Body of pancreas (tissue), 4 donors: Measurements from ENCODE around the gene SMC3. TPM values are rescaled to one million over a fixed set of nuclear protein-coding genes. Genes with fewer than 3 reads are reported as not detected.

Experiments
- ATAC-seq: fragments of 150-250 bp; one replicate; pipeline ENCODE4 v1.9.1; 2016
- DNase-seq, 4 donors: peaks; one replicate each; pipeline ENCODE4 v3.0.0-alpha.2; 2019
- H3K27ac ChIP-seq, 4 donors: fragments of 200-600 bp; sonication (generic); 1 replicate in 3 of 4; 2 replicates in 1 of 4; pipeline versions ENCODE4 v1.5.1 to v1.6.1; 2016 to 2019; ENCODE audit warnings: mild to moderate bottlenecking in 1 of 4, mixed read lengths in 1 of 4, moderate library complexity in 1 of 4
- H3K27me3 ChIP-seq, 2 donors: fragments of 200-600 bp; sonication (generic); one replicate each; pipeline ENCODE4 v1.6.0; 2016; ENCODE audit warnings: mild to moderate bottlenecking in 1 of 2
- H3K36me3 ChIP-seq, 2 donors: fragments of 200-600 bp; sonication (generic); replicated peaks in 1 of 2; 2 replicates each; pipeline ENCODE4 v1.5.1; 2016; ENCODE audit warnings: low read depth in 2 of 2; ENCODE audit not compliant: insufficient read depth in 1 of 2
- H3K4me1 ChIP-seq: fragments of 200-600 bp; sonication (generic); one replicate; pipeline ENCODE4 v1.6.0; 2016
- H3K4me3 ChIP-seq, 2 donors: fragments of 200-600 bp; sonication (generic); 1 replicate in 1 of 2; 2 replicates in 1 of 2; pipeline ENCODE4 v1.5.1; 2016 to 2019
- H3K9me3 ChIP-seq, 3 donors: fragments of 200-600 bp; sonication (generic); 1 replicate in 2 of 3; 2 replicates in 1 of 3; pipeline ENCODE4 v1.5.1; 2016
- POLR2A ChIP-seq, 3 donors: fragments of 450-650 bp; IDR thresholded peaks; one replicate each; pipeline ENCODE4 v1.6.1; 2016; ENCODE audit warnings: antibody characterized with exemption in 3 of 3, mild to moderate bottlenecking in 2 of 3
- WGBS, 2 donors: methylation state at CpG; one replicate each; pipeline ENCODE4 v1.1.5; 2017; 5-methylcytosine and 5-hydroxymethylcytosine counted together
- intact Hi-C: fragments of 100-400 bp; cut with DNase I; formaldehyde crosslinking; loops from one replicate; pipeline ENCODE4 v1.15.1; 2023
- total RNA-seq, 2 donors: library from RNA; depleted of rRNA; stranded (reverse); fragments of >200 nt; gene quantifications; one replicate each; pipeline ENCODE4 v1.1.0, GENCODE V29; 2016
- TF ChIP-seq, protein P1 (sequence below), 7 experiments: fragments of 450-650 bp in 4 of 7; fragments of 200-600 bp in 3 of 7; sonication (generic) in 3 of 7; IDR thresholded peaks; one replicate each; pipeline ENCODE4 v1.5.1; 2016 to 2019; ENCODE audit warnings: antibody characterized with exemption in 7 of 7

Gene SMC3
- total RNA-seq, 2 donors from 2014 or later: 18.4 to 22.1 TPM

DNA sequence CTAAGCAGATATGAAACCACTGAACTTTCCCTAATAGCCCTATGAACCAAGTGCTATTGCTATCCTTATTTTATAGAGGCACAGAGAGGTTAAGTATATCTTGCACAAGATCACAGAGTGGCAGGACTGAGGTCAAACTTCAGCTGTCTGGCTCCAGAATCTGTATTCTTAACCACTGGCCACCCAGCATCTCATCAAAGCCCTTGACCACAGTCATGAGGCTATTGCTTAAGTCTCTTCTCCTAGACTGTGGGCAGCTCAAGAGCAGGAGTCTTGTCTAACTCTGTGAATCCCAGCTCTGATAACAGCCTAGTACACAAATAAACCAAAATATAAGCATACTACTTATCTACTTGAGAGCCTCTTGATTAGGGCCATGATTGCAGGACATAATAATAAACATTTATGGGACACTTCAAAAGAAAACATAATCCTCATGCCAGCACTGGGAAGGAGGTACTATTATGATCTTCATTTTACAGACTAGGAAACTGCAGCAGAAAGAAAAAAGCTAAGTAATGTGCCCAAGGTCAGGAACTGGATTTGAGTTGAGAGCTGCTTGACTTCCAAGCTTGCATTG lies 22.4 kb upstream of the SMC3 start:
- Histone ChIP-seq H3K27ac (no peak overlapping the region), H3K36me3 (no peaks in the 10 kb centered on the region), H3K9me3 (no peaks in the 10 kb centered on the region), H3K4me1 (no peaks in the 10 kb centered on the region), H3K4me3 (no peak overlapping the region), H3K27me3 (no peaks in the 10 kb centered on the region)
- TF ChIP-seq, protein P1, sequence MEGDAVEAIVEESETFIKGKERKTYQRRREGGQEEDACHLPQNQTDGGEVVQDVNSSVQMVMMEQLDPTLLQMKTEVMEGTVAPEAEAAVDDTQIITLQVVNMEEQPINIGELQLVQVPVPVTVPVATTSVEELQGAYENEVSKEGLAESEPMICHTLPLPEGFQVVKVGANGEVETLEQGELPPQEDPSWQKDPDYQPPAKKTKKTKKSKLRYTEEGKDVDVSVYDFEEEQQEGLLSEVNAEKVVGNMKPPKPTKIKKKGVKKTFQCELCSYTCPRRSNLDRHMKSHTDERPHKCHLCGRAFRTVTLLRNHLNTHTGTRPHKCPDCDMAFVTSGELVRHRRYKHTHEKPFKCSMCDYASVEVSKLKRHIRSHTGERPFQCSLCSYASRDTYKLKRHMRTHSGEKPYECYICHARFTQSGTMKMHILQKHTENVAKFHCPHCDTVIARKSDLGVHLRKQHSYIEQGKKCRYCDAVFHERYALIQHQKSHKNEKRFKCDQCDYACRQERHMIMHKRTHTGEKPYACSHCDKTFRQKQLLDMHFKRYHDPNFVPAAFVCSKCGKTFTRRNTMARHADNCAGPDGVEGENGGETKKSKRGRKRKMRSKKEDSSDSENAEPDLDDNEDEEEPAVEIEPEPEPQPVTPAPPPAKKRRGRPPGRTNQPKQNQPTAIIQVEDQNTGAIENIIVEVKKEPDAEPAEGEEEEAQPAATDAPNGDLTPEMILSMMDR (IDR thresholded peaks at IDR 0.05): no peak
- no peak for TF ChIP-seq POLR2A (IDR thresholded peaks at IDR 0.05)
- intact Hi-C loops: loop anchor here (5.0 to 10.0 kb wide), 2 partner anchors 190 to 228 kb away; no protein-coding TSS in a partner anchor
- DNase-seq: no peak
- ATAC-seq: no peak

DNA sequence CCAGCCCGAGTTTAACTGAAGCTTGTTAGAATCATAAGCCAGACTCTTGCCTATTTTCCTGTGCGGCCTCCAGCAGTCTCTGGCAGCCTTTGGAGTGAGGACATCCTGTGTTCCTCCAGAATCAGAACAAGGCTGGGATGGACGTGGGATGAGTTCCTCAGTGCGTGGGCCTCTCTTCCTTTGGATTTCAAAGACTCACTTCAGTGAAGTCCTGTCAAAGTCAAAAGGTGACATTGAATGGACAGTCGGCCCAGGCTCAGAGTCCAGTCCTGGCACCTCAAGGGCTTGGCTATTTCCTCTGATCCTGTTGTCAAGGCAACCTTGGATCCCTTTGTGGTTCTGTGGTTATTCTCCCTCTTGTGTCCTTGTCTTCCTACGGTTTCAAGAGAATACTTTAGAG lies 21.4 kb upstream of the SMC3 start:
- 68 to 72% methylated on average over 6 of the region's 6 CpGs for whole genome bisulfite sequencing, 2 donors
- H3K27ac ChIP-seq: no peak overlapping the region
- intact Hi-C loops: loop anchor here (10.0 kb wide), 1 partner anchor 191 kb away; no protein-coding TSS in a partner anchor

DNA sequence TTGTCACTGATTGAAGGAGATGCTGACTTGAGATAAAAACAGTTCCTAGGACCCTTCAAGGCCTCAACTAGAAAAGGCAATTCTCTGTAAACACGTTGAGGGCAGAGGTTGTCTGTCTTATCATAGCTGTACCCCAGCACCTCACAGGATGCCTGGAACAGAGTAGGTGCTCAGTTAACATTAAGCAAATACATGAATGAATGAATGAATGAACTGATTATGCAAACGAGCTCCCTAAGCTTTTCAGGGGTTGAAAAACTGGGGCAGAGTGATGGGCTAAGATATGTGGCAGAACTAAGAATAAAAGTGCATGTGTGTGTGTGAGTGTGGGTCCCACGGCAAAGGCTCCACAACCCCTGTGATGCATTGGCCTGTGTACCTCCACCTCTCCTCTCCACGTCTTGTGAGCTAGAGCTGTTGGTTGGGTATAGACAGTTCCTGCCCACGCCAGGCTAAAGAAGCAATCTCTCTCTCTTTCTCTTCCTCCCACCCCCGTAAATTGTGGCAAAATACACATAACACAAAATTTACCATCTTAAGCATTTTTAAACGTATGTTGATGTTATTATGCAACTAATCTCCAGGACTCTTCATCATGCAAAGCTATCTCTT lies 20.9 kb upstream of the SMC3 start:
- H3K27ac ChIP-seq: no peak overlapping the region
- DNase-seq: no peak
- H3K36me3 ChIP-seq: no peaks in the 10 kb centered on the region
- intact Hi-C loops: loop anchor here (10.0 kb wide), 1 partner anchor 192 kb away; no protein-coding TSS in a partner anchor
- WGBS, 2 donors: 48 to 49% methylated on average over 7 of the region's 7 CpGs
- no peaks in the 10 kb centered on the region for H3K4me1 ChIP-seq
- no peak for ATAC-seq
- H3K9me3 ChIP-seq: no peaks in the 10 kb centered on the region
- no peak overlapping the region for H3K4me3 ChIP-seq
- H3K27me3 ChIP-seq: no peaks in the 10 kb centered on the region
- TF ChIP-seq POLR2A (IDR thresholded peaks at IDR 0.05): no peak
- TF ChIP-seq, protein P1 (IDR thresholded peaks at IDR 0.05): no peak

More for the DNA sequence above, 21.4 kb upstream of the SMC3 start:
- ATAC-seq (no peak), DNase-seq (no peak)
- Histone ChIP-seq H3K4me1 (no peaks in the 10 kb centered on the region), H3K36me3 (no peaks in the 10 kb centered on the region), H3K4me3 (no peak overlapping the region), H3K9me3 (no peaks in the 10 kb centered on the region), H3K27me3 (no peaks in the 10 kb centered on the region)
- no peak for TF ChIP-seq POLR2A (IDR thresholded peaks at IDR 0.05)
- TF ChIP-seq, protein P1 (IDR thresholded peaks at IDR 0.05): no peak

DNA sequence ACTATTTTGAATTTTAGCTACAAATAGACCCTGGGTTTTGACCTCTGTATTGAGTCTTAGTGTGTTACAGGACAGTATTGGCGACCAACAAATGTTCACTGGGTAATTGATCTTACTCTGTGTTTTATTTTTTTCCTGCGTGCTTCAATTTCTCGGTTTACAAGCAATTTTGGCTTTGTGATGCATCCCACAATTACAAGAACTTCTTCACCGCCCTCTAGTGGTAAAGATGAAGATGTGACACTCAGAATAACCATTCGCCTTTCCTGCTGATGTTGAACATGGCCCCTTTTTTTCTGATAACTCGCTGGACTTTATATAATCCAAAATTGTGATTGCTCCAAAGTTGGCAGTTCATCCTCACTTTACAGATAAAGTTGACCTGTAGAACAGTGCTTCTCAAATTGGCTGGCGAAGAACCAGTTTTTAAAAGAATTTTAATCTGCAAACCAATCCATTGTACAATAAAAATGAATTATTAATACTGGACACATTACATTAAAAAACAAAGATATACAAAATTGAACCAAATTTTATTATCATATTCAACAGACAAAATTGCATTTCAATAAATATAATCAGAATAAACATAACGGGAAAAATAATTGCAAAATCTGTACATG lies 20.2 kb upstream of the SMC3 start:
- Histone ChIP-seq H3K36me3 (no peaks in the 10 kb centered on the region), H3K4me1 (no peaks in the 10 kb centered on the region), H3K9me3 (no peaks in the 10 kb centered on the region), H3K27me3 (no peaks in the 10 kb centered on the region), H3K27ac (no peak overlapping the region), H3K4me3 (no peak overlapping the region)
- ATAC-seq (peak; percentile 76), DNase-seq (no peak)
- intact Hi-C loops: loop anchor here (10.0 kb wide), 1 partner anchor 192 kb away; no protein-coding TSS in a partner anchor
- 5 to 7% methylated on average over 8 of the region's 8 CpGs for WGBS, 2 donors
- TF ChIP-seq, protein P1 (IDR thresholded peaks at IDR 0.05): peak; percentile 65 to 83 (median 79)
- TF ChIP-seq POLR2A (IDR thresholded peaks at IDR 0.05): no peak
